Bronchial epithelial cell (primary cell): ENCODE data around the gene SNRPD2. TPM values are rescaled to one million over a fixed set of nuclear protein-coding genes. Genes with fewer than 3 reads are reported as not detected.
"Not testable (repeated sequence)": the region's sequence is repeated elsewhere in the genome, so short reads cannot be mapped to it uniquely, and the experiment has no call there.

ENCODE experiments used
- DNase-seq: peaks from one replicate; pipeline ENCODE4 v3.0.0-alpha.2; 2010; ENCODE audit warnings: low read depth
- FAIRE-seq: peaks from 2 replicates; lab custom pipeline; 2011; peaks lifted over from hg19 to GRCh38; lab: Jason Lieb, UNC
- H3K27me3 ChIP-seq: 2 replicates; pipeline ENCODE4 v1.5.1; 2011; ENCODE audit warnings: low read length; ENCODE audit not compliant: control insufficient read depth, insufficient read depth
- H3K36me3 ChIP-seq: 2 replicates; pipeline ENCODE4 v1.5.1; 2011; ENCODE audit warnings: low read length; ENCODE audit not compliant: control insufficient read depth, insufficient read depth
- H3K4me3 ChIP-seq: 2 replicates; pipeline ENCODE4 v1.5.1; 2011; ENCODE audit warnings: mild to moderate bottlenecking, low read depth, low read length, control low read depth
- total RNA-seq: library from RNA; depleted of rRNA; stranded (reverse); fragments of >200 nt; gene quantifications from 2 replicates; pipeline ENCODE4 v1.2.1, GENCODE V29; 2014
- TF ChIP-seq, protein P1 (sequence below): IDR thresholded peaks from 2 replicates; pipeline ENCODE4 v1.5.1; 2011; ENCODE audit warnings: mild to moderate bottlenecking, moderate library complexity, low read length, control low read depth, inconsistent platforms; ENCODE audit not compliant: insufficient read depth, severe bottlenecking

Gene SNRPD2
- total RNA-seq, 1 donor from 2014 or later, result 429 TPM

DNA sequence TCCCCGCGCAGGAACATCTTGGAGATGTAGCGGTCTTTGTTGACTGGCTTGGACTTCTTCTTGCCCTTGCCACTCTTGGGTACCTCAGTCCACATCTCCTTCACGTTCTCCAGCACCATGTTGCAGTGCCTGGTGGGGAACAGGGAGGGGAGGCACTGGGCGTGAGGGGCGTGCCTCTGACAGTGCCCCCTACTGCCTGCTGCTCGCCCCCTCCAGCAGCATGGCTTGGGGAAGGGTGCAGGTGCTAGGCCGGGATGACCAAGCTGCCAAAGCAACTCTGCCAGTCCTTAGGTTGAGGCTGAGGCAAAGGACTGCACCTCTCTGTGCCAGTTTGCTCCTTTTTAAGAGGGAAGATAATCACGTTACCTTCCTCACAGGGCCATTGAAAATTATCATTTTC, 4.2 kb downstream of the SNRPD2 start:
- DNase-seq (no peak), FAIRE-seq (no peak)
- Histone ChIP-seq H3K4me3 (no peak overlapping the region), H3K27me3 (no peaks in the 10 kb centered on the region), H3K36me3 (peaks cover 14% of the 10 kb centered on the region)
- TF ChIP-seq, protein P1, sequence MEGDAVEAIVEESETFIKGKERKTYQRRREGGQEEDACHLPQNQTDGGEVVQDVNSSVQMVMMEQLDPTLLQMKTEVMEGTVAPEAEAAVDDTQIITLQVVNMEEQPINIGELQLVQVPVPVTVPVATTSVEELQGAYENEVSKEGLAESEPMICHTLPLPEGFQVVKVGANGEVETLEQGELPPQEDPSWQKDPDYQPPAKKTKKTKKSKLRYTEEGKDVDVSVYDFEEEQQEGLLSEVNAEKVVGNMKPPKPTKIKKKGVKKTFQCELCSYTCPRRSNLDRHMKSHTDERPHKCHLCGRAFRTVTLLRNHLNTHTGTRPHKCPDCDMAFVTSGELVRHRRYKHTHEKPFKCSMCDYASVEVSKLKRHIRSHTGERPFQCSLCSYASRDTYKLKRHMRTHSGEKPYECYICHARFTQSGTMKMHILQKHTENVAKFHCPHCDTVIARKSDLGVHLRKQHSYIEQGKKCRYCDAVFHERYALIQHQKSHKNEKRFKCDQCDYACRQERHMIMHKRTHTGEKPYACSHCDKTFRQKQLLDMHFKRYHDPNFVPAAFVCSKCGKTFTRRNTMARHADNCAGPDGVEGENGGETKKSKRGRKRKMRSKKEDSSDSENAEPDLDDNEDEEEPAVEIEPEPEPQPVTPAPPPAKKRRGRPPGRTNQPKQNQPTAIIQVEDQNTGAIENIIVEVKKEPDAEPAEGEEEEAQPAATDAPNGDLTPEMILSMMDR, result no peak

DNA sequence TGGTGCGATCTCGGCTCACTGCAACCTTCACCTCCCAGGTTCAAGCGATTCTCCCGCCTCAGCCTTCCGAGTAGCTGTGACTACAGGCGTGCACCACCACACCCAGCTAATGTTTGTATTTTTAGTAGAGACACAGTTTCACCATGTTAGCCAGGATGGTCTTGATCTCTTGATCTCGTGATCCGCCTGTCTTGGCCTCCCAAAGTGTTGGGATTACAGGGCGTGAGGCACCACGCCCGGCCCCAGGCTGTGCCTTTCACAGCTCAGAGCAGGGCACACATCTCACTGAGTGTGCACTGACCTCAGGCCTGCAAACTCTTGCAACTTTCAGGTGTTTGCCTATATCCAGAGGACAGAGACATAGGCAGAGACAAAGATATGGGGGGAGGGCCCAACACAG, 6.7 kb downstream of the SNRPD2 start:
- H3K4me3 ChIP-seq, H3K27me3 ChIP-seq, FAIRE-seq, DNase-seq: not testable (repeated sequence)
- H3K36me3 ChIP-seq, result peaks cover 14% of the 10 kb centered on the region

DNA sequence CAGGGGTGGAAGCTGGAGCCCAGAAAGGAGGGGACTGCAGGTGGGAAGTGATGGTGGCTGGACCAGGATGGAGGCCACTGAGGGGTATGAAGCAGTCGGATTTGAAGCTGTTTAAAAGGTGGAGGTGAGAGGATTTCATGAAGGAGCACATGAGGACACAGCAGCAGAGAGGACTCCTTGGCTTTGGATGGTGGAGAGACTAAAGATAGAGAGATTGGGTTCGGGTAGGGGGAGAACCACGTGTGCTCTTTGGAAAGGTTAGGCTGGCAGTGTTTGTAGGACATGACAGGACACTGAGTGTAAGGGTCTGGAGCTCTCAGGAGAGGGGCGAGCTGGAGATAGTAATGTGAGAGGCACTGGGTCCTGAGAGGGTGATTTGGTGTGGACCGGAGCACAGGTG, 8.8 kb downstream of the SNRPD2 start:
- Histone ChIP-seq H3K4me3 (no peak overlapping the region), H3K36me3 (peaks cover 7% of the 10 kb centered on the region), H3K27me3 (no peaks in the 10 kb centered on the region)
- DNase-seq (no peak), FAIRE-seq (no peak)
- TF ChIP-seq, protein P1, result no peak

DNA sequence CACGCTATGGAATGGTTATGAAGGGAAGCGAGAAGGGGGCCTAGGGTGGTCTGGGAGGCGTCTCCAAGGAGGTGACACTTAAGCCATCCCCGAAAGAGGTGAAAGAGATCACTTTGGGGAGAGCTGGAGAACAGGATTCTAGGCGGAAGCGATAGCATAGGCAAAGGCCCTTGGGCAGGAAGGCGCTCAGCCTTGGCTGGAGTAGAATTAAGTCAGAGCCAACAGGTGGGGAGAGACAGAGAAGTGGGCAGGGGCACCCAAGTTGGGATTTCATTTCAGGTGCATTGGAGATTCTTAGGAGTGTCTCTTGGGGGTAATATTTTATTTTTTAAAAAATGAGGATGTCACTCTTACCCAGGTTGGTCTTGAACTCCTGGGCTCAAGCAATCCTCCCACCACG, 9.6 kb downstream of the SNRPD2 start:
- peaks cover 3% of the 10 kb centered on the region for H3K36me3 ChIP-seq
- H3K27me3 ChIP-seq, result no peaks in the 10 kb centered on the region
- DNase-seq (no peak), FAIRE-seq (no peak)
- TF ChIP-seq, protein P1, result no peak
- H3K4me3 ChIP-seq, result no peak overlapping the region

DNA sequence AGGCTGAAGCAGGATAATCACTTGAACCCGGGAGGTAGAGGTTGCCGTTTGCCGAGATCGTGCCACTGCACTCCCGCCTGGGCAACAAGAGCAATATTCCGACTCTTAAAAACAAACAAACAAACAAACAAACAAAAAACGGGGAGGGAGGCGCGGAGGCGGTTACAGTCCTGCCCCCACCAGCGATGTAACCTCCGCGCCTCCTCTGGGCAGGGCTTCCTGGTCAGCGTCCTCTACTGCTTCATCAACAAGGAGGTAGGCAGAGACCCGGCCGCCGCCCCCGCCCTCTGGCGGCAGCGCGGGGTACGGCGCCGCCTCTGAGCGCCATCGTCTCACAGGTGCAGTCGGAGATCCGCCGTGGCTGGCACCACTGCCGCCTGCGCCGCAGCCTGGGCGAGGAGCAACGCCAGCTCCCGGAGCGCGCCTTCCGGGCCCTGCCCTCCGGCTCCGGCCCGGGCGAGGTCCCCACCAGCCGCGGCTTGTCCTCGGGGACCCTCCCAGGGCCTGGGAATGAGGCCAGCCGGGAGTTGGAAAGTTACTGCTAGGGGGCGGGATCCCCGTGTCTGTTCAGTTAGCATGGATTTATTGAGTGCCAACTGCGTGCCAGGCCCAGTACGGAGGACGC, 10.2 kb downstream of the SNRPD2 start:
- TF ChIP-seq, protein P1, result peak; percentile 96
- H3K4me3 ChIP-seq, result peak overlapping the region; percentile 19
- H3K27me3 ChIP-seq, result no peaks in the 10 kb centered on the region
- no peak for FAIRE-seq
- peaks cover 3% of the 10 kb centered on the region for H3K36me3 ChIP-seq
- DNase-seq, result peak; percentile 76

DNA sequence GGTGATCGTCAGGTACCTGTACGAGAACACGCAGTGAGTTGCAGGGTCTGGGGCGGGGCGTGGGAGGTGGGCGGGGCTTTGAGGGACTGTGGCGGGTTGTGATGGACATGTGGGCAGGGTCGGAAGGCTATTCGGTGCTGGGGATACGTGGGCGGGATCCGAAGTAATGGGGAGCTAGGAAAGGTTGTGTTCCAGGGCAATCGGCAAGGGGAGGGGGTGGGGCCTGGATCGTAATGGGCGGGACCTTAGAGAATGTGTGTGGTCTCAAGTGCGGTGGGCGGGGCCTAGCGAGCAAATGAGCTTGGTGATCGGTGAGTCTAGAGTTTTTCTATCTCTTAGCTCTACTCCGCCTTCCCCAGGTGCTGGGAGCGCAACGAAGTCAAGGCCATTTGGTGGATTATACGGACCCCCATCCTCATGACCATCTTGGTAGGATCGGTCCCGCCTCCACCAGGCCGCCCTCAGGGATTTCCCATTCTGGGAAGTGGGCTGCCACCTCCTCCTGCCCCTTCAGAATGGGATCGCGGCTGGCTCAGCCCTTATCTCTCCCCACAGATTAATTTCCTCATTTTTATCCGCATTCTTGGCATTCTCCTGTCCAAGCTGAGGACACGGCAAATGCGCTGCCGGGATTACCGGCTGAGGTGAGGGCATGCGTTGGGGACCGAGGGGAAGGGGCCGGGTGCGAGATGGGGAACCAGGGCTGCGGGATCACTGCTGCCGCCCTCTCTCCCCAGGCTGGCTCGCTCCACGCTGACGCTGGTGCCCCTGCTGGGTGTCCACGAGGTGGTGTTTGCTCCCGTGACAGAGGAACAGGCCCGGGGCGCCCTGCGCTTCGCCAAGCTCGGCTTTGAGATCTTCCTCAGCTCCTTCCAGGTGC, 14.2 kb downstream of the SNRPD2 start:
- Histone ChIP-seq H3K4me3 (peak overlapping the region; percentile 39), H3K36me3 (no peaks in the 10 kb centered on the region), H3K27me3 (no peaks in the 10 kb centered on the region)
- FAIRE-seq (no peak), DNase-seq (peak; percentile 96)
- TF ChIP-seq, protein P1, result peak; percentile 67
